HEK293 (cell line): Measurements from ENCODE around the gene VPS37C.

Experiments
- CTCF ChIA-PET: fragments of 350-600 bp; formaldehyde crosslinking; extraction: SDS; loops from one replicate; lab custom pipeline; 2021; ENCODE audit warnings: antibody characterized with exemption; lab: Yijun Ruan, JAX
- POLR2A ChIA-PET: fragments of 300-600 bp; formaldehyde crosslinking; extraction: SDS; loops from one replicate; lab custom pipeline; 2020; ENCODE audit warnings: antibody characterized with exemption, inconsistent platforms; lab: Yijun Ruan, JAX
- H3K27ac ChIP-seq: fragments of 200-500 bp; sonication (Bioruptor generic); 2 replicates; pipeline ENCODE4 v1.5.1; 2014; ENCODE audit warnings: low read depth, low read length, control low read depth, inconsistent platforms; ENCODE audit errors: extremely low read depth
- H3K36me3 ChIP-seq, 2 experiments: fragments of 200-500 bp in 1 of 2; sonication (Bioruptor generic) in 1 of 2; 1 replicate in 1 of 2; 2 replicates in 1 of 2; pipeline ENCODE4 v1.5.1; 2014 to 2017; ENCODE audit warnings: inconsistent platforms in 2 of 2, low read length in 2 of 2; ENCODE audit not compliant: control insufficient read depth in 2 of 2, insufficient read depth in 1 of 2
- H3K4me1 ChIP-seq: fragments of 200-500 bp; sonication (Bioruptor generic); 2 replicates; pipeline ENCODE4 v1.5.1; 2014; ENCODE audit warnings: mild to moderate bottlenecking, low read length, inconsistent platforms; ENCODE audit not compliant: control insufficient read depth, insufficient read depth
- H3K4me3 ChIP-seq: 2 replicates; pipeline ENCODE4 v1.5.1; 2011; ENCODE audit warnings: low read depth, mild to moderate bottlenecking, control low read depth, low read length, moderate library complexity
- H3K9me3 ChIP-seq: fragments of 200-500 bp; sonication (Bioruptor generic); 2 replicates; pipeline ENCODE4 v1.5.1; 2014; ENCODE audit warnings: low read depth, low read length, inconsistent platforms; ENCODE audit not compliant: control insufficient read depth, insufficient read depth
- ATF2 ChIP-seq: fragments of 450-650 bp; formaldehyde crosslinking; IDR thresholded peaks from 2 replicates; pipeline ENCODE4 v1.5.1; 2016; ENCODE audit warnings: missing biosample characterization, missing genetic modification characterization, low read depth
- CTCF ChIP-seq: fragments of 450-650 bp; formaldehyde crosslinking; IDR thresholded peaks from 2 replicates; pipeline ENCODE4 v1.5.1; 2016; ENCODE audit warnings: missing biosample characterization, missing genetic modification characterization
- GFI1B ChIP-seq: fragments of 450-650 bp; formaldehyde crosslinking; IDR thresholded peaks from 2 replicates; pipeline ENCODE4 v1.5.1; 2016; ENCODE audit warnings: missing biosample characterization, missing genetic modification characterization
- KLF17 ChIP-seq: fragments of 450-650 bp; formaldehyde crosslinking; IDR thresholded peaks from 2 replicates; pipeline ENCODE4 v1.5.1; 2016; ENCODE audit warnings: missing biosample characterization, missing genetic modification characterization
- RBAK ChIP-seq: fragments of 450-650 bp; formaldehyde crosslinking; IDR thresholded peaks from 2 replicates; pipeline ENCODE4 v1.5.1; 2016; ENCODE audit warnings: missing biosample characterization, missing genetic modification characterization
- ZBTB17 ChIP-seq: fragments of 450-650 bp; formaldehyde crosslinking; IDR thresholded peaks from 2 replicates; pipeline ENCODE4 v1.5.1; 2016; ENCODE audit warnings: missing biosample characterization, missing genetic modification characterization
- ZBTB26 ChIP-seq: fragments of 450-650 bp; formaldehyde crosslinking; optimal IDR thresholded peaks from 2 replicates; pipeline ENCODE3; 2016; ENCODE audit warnings: missing biosample characterization, mild to moderate bottlenecking, missing genetic modification characterization
- ZNF146 ChIP-seq: fragments of 450-650 bp; formaldehyde crosslinking; IDR thresholded peaks from 2 replicates; pipeline ENCODE4 v1.5.1; 2016; ENCODE audit warnings: missing biosample characterization, missing genetic modification characterization
- ZNF324 ChIP-seq: fragments of 450-650 bp; formaldehyde crosslinking; IDR thresholded peaks from 2 replicates; pipeline ENCODE4 v1.5.1; 2016; ENCODE audit warnings: missing biosample characterization, missing genetic modification characterization
- ZNF449 ChIP-seq: fragments of 450-650 bp; formaldehyde crosslinking; IDR thresholded peaks from 2 replicates; pipeline ENCODE4 v1.5.1; 2017; ENCODE audit warnings: missing biosample characterization, mild to moderate bottlenecking, missing genetic modification characterization, moderate library complexity
- ZNF513 ChIP-seq: fragments of 450-650 bp; IDR thresholded peaks from 2 replicates; pipeline ENCODE4 v1.5.1; 2018; ENCODE audit warnings: missing biosample characterization, missing genetic modification characterization
- ZNF514 ChIP-seq: fragments of 450-650 bp; formaldehyde crosslinking; IDR thresholded peaks from 2 replicates; pipeline ENCODE4 v1.5.1; 2016; ENCODE audit warnings: missing biosample characterization, missing genetic modification characterization
- ZNF560 ChIP-seq: fragments of 450-650 bp; formaldehyde crosslinking; IDR thresholded peaks from 2 replicates; pipeline ENCODE4 v1.5.1; 2017; ENCODE audit warnings: missing biosample characterization, missing genetic modification characterization, borderline replicate concordance
- ZNF624 ChIP-seq: fragments of 450-650 bp; formaldehyde crosslinking; IDR thresholded peaks from 2 replicates; pipeline ENCODE4 v1.5.1; 2017; ENCODE audit warnings: missing biosample characterization, missing genetic modification characterization
- ZNF654 ChIP-seq: fragments of 450-650 bp; formaldehyde crosslinking; IDR thresholded peaks from 2 replicates; pipeline ENCODE4 v1.5.1; 2016; ENCODE audit warnings: low read depth, missing biosample characterization, missing genetic modification characterization
- ZNF660 ChIP-seq: fragments of 450-650 bp; IDR thresholded peaks from 2 replicates; pipeline ENCODE4 v1.5.1; 2018; ENCODE audit warnings: missing biosample characterization, mild to moderate bottlenecking, missing genetic modification characterization
- ZNF837 ChIP-seq: fragments of 450-650 bp; formaldehyde crosslinking; IDR thresholded peaks from 2 replicates; pipeline ENCODE4 v1.5.1; 2016; ENCODE audit warnings: missing biosample characterization, missing genetic modification characterization
- ZSCAN16 ChIP-seq: fragments of 450-650 bp; formaldehyde crosslinking; IDR thresholded peaks from 2 replicates; pipeline ENCODE4 v1.5.1; 2016; ENCODE audit warnings: missing biosample characterization, missing genetic modification characterization

Gene VPS37C

GRCh38 chr11:61187505-61188130 is 26.4 kb upstream of the VPS37C start:
- Histone ChIP-seq H3K27ac (no peak overlapping the region), H3K4me1 (no peaks in the 10 kb centered on the region), H3K36me3 (no peaks in the 10 kb centered on the region), H3K9me3 (no peaks in the 10 kb centered on the region), H3K4me3 (no peak overlapping the region)
- TF ChIP-seq ZNF324 (tag by site-specific recombination), result no peak
- TF ChIP-seq GFI1B (tag by site-specific recombination), result no peak
- TF ChIP-seq ZNF513, result no peak
- TF ChIP-seq ZBTB26 (tag by site-specific recombination), result no peak
- TF ChIP-seq ZNF514 (tag by site-specific recombination), result no peak
- TF ChIP-seq RBAK (tag by site-specific recombination), result no peak
- TF ChIP-seq ZSCAN16 (tag by site-specific recombination), result no peak
- no peak for TF ChIP-seq ZNF624 (tag by site-specific recombination)
- no peak for TF ChIP-seq ZNF146 (tag by site-specific recombination)
- no peak for TF ChIP-seq KLF17
- peak; percentile 85 for TF ChIP-seq ZNF654 (tag by site-specific recombination)
- TF ChIP-seq ATF2 (tag by site-specific recombination), result no peak
- TF ChIP-seq ZNF560, result no peak
- no peak for TF ChIP-seq ZNF449 (tag by site-specific recombination)
- no peak for TF ChIP-seq ZBTB17
- TF ChIP-seq ZNF660 (tag by site-specific recombination), result 0 out of 2 replicates have a peak, but pooled peaks have one; percentile 47
- no peak for TF ChIP-seq ZNF837 (tag by site-specific recombination)
- TF ChIP-seq CTCF (tag by site-specific recombination), result peak; percentile 32; the same call in 1 of the 2 replicates
- CTCF ChIA-PET, result interaction anchor here (0.6 to 3.8 kb wide), 40 partner anchors 9 to 558 kb away, joined by 3 to 31 read pairs (median 4); partner anchors contain the start of gene CCDC86
- POLR2A ChIA-PET, result interaction anchor here (0.5 kb wide), 1 partner anchor 236 kb away, joined by 4 read pairs; no protein-coding TSS in a partner anchor
